Stimulated activated CD4-positive, alpha-beta T cell treated with anti-CD3 and anti-CD28 coated beads, TNF-alpha, amount 100 ng/mL, for 24 hours (primary cell): ENCODE data around the gene YIPF2.
"Not testable (repeated sequence)": the region's sequence is repeated elsewhere in the genome, so short reads cannot be mapped to it uniquely, and the experiment has no call there.

ENCODE experiments used
- DNase-seq, 3 experiments: peaks; one replicate each; pipeline ENCODE4 v3.0.0-alpha.2; 2020; ENCODE audit warnings: low read depth in 3 of 3

The YIPF2 gene

GRCh38 chr19:10911579-10912363 is 16.7 kb downstream of the YIPF2 start:
- DNase-seq, result no peak

DNA sequence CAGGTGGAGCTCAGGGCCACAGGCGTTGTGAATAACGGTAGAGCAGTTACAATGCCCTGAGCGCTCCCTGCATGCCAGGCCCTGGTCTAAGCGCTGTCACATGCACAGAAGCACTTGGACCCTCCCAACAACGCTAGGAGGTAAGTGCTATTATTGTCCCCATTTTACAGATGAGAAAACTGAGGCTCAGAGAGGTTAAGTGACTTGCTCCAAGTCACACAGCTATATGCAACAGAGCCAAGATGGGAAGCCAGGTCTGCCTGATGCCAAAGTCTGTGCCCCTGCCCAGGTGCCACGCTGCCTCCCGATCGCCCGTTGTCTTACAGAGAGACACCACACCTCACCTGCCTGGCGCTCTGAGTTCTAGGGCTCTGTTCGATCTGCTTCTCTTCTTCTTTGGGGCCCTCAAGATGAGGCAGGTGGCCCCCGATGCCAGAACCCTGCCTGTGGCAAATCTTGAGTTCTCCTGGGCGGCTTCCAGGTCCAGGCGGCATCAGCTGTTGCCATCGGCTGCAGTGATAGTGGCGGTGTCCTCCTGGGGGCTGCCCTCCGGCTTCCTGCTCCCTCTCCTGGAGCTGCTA is 20.0 kb downstream of the YIPF2 start:
- no peak for DNase-seq

DNA sequence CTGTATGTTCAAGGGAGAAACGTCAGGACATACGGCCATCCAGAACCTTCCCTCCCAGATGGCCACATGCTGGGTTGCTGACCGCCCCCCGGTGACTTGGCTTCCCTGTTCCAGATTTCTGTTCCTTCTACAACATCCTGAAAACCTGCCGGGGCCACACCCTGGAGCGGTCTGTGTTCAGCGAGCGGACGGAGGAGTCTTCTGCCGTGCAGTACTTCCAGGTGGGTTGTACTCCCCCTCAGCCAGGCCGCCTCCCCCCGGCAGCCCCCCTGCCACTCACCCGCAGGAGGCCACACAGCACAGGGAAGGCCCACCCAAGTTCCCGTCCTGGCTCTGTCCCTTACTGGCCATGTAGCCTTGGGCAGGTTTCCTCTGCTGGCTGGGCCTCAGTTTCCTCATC is 20.5 kb downstream of the YIPF2 start:
- DNase-seq, result no peak

GRCh38 chr19:10899151-10899653 is 29.2 kb downstream of the YIPF2 start:
- DNase-seq, result no peak

DNA sequence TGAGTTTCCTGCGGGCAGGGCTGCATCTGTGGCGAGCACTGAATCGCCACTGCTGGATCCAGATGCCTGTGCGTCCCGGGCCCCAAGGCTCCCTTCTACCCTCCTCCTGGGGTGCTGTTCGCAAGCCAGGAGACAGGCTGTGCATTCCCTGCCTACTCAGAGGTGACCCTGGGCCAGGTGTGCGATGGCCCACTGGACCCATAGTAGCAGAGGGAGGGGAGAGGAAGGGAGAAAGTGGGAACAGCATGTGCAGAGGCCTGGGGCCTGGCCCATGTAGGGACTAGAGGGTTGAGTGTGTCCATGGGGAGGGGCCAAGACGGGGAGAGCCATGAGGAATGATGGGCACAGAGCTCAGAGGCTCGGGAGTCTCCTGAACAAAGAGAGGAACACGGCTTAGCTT is 29.8 kb downstream of the YIPF2 start:
- no peak for DNase-seq

DNA sequence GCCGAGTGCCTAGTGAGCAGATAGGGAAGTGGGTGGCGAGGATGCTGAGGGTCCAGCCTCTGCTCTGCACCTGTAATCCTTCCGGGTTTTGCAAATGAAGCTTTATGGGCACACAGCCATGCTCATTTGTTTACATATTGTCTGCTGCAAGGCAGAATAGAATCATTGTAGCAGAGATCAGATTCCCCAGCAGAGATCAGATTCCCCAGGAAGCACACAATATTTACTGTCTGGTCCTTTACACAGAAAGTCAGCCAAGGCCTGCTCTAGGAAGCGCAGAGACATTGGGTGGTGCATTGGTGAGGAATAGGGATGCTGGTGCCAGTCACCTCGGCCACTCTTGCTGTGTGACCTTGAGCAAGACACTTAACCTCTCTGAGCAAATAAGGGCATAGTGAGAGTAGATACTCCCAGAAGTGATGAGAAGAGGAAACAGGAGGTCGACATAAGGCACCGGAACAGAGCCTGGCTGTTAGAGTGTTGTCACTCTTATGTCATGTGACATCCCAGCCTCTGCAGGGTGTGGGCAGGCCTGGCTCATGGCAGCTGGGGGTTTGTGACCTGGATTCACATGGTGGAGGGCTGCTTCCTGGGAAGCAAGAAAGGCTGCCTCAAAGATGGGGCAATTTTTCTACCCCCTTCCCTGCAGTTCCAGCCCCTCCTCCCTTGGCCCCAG is 31.4 kb downstream of the YIPF2 start:
- no peak for DNase-seq

GRCh38 chr19:10895920-10896319 is 32.5 kb downstream of the YIPF2 start:
- no peak for DNase-seq

DNA sequence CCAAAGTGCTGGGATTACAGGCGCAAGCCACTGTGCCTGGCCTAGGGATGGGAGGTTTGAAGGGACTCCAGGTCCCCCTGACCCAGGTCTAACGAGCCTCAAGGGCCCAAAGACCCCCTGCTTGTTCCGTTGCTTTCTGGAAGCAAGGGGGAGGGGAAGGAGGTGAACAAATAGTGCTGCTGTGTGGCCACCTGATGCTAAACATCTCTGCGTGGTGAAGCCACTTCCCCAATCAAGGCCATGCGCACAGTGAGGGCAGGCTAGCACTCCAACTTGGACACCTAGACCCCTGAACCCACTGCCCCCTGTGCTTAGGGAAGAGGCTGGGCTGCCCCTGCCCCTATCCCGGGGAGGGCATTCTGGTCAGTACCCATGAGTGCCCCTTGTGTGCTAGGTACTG is 33.1 kb downstream of the YIPF2 start:
- DNase-seq, result no peak

GRCh38 chr19:10894911-10895213 is 33.6 kb downstream of the YIPF2 start:
- no peak for DNase-seq

DNA sequence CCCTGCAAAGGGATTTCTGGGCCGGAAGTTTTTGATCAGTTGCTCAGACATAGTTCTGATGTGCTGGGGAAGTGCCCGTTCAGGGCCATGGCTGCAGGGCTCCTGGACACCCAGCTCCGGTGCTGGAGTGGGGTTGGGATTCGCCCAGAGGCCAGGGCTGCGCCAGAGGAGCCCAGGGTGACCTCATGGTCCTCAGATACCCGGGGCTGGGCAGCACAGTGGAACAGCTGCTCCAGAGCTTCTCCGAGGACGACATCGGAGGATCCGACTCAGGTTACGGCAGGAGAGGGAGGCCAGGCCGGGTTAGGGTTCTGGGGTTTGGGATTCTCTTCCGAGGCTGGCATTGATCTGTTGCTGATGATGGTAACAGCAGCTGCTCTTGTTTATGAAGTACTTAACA is 36.2 kb downstream of the YIPF2 start:
- DNase-seq, result no peak

DNA sequence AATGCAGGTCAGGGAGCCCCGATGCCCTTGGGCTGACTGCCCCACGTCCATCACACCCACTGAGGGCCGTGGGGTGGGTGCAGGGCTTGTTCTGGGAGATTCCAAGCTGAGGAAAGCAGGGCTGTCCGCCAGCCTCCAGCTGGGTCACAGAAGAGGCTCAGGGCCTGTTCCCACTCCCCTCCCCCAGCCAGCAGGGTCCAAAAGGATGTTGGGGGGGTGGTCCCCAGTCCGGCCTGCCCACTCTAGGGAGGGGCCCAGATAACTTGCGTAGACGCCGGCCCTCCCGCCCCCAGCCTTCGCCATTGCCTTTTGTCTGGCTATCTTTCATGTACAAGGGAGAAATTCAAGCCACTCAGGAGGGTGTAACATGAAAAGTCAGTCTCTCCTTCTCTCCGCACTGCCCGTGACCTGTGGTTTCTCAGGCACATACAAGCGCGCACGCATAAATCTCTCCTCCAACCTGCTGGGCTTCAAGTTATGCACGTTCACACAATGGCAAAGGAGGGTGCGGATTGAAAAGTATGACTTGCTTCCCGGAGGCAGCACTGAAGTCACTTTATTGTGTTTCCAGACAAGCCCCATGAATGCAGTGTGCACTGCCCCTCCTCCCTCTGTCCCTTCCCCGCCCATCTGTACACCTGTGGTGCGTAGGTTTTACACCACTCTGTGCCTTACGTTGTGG is 36.9 kb downstream of the YIPF2 start:
- no peak for DNase-seq

GRCh38 chr19:10889880-10890279 is 38.6 kb downstream of the YIPF2 start:
- no peak for DNase-seq

GRCh38 chr19:10888421-10888866 is 40.0 kb downstream of the YIPF2 start:
- DNase-seq, result no peak

DNA sequence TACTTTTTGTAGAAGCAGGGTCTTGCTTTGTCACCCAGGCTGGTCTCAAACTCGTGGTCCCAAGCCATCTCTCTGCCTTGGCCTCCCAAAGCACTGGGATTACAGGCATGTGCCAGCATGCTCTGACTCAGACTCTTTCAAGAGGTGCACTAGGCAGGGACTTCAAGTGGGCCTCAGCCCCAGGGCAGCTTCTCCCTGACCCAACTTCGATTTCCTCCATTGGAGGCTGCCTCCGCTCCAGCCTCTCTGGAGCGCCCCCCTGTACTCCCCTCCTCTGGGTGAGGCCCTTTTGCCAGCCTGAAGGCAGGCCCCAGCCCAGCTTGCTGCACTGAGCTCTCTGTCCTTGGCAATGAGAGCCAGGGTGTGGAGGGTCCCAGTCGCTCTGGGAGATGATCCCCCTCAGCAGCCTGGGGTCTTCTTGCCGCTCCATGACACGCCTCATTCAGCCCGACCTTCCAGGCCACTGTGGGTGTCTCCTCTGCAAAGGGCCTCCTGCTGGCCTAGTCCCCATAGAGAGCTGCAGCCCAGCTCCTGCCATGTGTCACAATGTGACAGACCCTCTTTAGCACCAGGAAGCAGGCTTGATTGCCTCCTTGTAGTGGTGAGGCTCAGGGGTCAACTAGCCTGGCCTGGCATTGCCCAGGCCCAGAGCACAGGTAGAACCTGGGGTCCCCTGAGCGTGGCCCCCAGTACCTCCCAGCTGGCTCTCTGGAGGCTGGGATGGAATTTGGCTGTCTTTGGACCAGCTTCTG is 40.6 kb downstream of the YIPF2 start:
- no peak for DNase-seq

DNA sequence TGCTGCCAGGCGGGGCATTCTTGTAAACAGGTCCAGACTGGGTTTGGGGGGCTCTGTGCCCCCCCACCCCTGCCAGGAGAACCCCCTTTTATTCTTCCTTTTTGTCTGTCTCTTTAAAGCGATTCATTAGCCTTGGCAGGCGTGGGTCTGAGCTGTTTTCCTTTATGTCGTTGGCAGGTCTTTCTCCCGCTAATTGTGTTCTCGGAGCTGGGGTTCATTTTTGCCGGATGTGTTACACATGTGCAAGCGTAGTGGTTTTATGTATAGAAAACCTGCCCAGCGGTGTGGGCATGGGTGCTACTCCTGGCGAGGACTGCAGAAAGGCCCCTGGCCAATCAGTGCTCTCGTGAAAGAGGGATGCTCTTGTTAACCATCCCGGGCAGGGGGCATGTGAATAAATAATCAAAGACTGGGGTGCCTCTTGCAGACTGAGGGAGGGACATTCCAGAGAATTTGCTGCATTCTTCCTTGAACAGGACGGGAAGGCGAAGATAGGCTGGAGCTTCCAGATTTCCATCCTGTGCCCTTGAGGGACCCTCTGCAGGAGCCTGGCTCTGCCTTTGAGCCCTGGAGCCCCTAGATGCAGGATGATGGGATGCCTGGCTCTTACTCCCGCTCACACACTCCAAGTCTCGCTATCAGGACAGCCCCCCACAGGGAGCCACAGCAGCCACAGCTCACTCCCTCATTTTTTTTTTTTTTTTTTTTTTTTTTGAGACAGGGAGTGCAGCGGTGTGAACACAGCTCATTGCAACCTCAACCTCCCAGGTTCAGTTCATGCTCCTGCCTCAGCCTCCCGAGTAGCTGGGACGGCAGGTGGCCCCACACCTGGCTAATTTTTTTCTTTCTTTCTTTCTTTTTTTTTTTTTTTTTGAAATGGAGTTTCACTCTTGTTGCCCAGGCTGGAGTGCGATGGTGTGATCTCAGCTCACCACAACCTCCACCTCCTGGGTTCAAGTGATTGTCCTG is 43.0 kb downstream of the YIPF2 start:
- no peak for DNase-seq

DNA sequence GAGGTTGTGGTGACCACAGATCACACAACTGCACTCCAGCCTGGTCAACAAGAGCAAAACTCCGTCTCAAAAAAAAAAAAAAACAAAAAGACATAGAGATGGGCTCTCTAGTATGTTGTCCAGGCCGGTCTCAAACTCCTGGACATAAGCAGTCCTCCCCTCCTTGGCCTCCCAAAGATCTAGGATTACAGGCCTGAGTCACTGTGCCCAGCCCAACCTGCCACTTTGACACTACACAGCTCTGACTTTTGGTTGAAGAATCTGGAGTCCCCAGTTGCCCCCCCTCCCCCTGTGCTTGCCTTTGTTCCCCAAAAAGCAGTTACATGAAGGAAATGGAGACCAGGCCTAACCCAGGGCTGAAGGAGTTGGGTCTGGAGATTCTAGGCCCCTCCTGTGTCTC is 44.2 kb downstream of the YIPF2 start:
- no peak for DNase-seq

GRCh38 chr19:10882108-10882457 is 46.4 kb downstream of the YIPF2 start:
- DNase-seq, result no peak

DNA sequence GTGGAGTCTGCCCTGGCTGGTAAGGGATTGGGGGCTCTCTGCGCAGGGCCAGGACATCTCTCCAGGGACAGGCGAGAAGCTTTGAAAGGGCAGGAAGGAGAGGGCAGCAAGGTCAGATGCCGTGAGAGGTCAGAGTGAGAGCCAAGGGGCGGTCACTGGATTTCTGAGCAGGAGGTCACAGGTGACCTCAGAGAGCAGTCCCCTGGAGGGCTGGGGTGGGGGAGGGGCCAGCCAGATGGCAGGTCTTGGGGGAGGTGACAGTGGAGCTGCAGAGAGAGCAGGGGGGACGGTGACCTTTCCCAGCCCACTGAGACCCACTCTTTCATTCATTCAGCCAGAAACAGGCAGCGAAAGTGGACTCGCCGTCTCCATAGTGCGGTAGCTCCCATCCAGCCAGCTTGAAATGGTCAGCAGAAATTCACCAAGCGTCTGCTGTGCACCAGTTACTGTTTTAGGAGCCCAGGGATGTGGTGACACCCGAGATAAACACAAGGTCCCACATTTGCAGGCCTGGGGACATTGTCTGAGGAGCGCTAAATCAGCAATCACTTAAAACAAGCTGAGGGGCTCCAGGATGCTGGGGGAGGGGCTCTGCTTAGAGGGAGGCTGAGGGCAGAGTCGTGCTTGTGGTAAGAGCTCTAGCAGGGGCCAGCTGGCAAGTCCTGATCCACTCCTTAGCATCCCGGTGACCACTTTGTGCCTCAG is 46.9 kb downstream of the YIPF2 start:
- no peak for DNase-seq

GRCh38 chr19:10878253-10878652 is 50.2 kb downstream of the YIPF2 start:
- DNase-seq, result no peak

DNA sequence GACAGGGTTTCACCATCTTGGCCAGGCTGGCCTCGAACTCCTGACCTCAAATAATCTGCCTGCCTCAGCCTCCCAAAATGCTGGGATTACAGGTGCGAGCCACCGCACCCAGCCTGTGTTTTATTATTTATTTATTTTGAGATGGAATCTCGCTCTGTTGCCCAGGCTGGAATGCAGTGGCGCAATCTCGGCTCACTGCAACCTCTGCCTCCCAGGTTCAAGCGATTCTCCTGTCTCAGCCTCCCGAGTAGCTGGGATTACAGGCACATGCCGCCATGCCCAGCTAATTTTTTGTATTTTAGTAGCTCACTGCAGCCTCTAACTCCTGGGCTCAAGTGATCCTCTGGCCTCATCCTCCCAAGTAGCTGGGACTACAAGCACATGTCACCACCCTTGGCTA is 50.8 kb downstream of the YIPF2 start:
- DNase-seq, result not testable (repeated sequence)
